Esophagus squamous epithelium (tissue), 5 donors: ENCODE data around the gene PMEL. TPM values are rescaled to one million over a fixed set of nuclear protein-coding genes. Genes with fewer than 3 reads are reported as not detected.

ENCODE experiments used
- DNase-seq: peaks from one replicate; lab custom pipeline; 2025; lab: John Stamatoyannopoulos, UW
- H3K27ac ChIP-seq, 4 donors: fragments of 200-600 bp; sonication (generic); one replicate each; pipeline ENCODE4 v1.5.1; 2016 to 2019; ENCODE audit warnings: mild to moderate bottlenecking in 1 of 4
- H3K27me3 ChIP-seq, 4 donors: fragments of 200-600 bp; sonication (generic); 1 replicate in 3 of 4; 2 replicates in 1 of 4; pipeline versions ENCODE4 v1.5.1 to v1.6.0; 2017 to 2021; ENCODE audit warnings: antibody characterized with exemption in 1 of 4
- H3K36me3 ChIP-seq, 3 donors: fragments of 200-600 bp; sonication (generic); one replicate each; pipeline ENCODE4 v1.5.1; 2016 to 2019
- H3K4me1 ChIP-seq, 3 donors: fragments of 200-600 bp; sonication (generic); one replicate each; pipeline ENCODE4 v1.5.1; 2017 to 2019
- H3K4me3 ChIP-seq, 4 donors: fragments of 200-600 bp; sonication (generic); 1 replicate in 3 of 4; 2 replicates in 1 of 4; pipeline ENCODE4 v1.5.1; 2016 to 2019; ENCODE audit warnings: mild to moderate bottlenecking in 2 of 4, moderate library complexity in 1 of 4
- H3K9me3 ChIP-seq, 3 donors: fragments of 200-600 bp; sonication (generic); one replicate each; pipeline ENCODE4 v1.5.1; 2016 to 2019
- POLR2A ChIP-seq, 4 donors: fragments of 450-650 bp; IDR thresholded peaks; one replicate each; pipeline ENCODE4 v1.6.1; 2017; ENCODE audit warnings: antibody characterized with exemption in 4 of 4, mild to moderate bottlenecking in 4 of 4, moderate library complexity in 3 of 4
- WGBS, 2 donors: methylation state at CpG; one replicate each; pipeline ENCODE4 v1.1.5; 2018; 5-methylcytosine and 5-hydroxymethylcytosine counted together
- intact Hi-C: fragments of 100-400 bp; cut with DNase I; formaldehyde crosslinking; loops from one replicate; pipeline ENCODE4 v1.15.0; 2022
- total RNA-seq, 4 donors: library from RNA; depleted of rRNA; stranded (reverse); fragments of >200 nt; gene quantifications; one replicate each; pipeline ENCODE4 v1.1.0, GENCODE V29; 2016
- TF ChIP-seq, protein P1 (sequence below), 6 experiments: fragments of 450-650 bp in 4 of 6; fragments of 200-600 bp in 2 of 6; sonication (generic) in 2 of 6; IDR thresholded peaks; one replicate each; pipeline ENCODE4 v1.5.1; 2016 to 2019; ENCODE audit warnings: antibody characterized with exemption in 6 of 6, mild to moderate bottlenecking in 4 of 6, moderate library complexity in 4 of 6
- donor health status: DM: yes; HTN: yes; CAD: no.

Gene PMEL
- total RNA-seq, 4 donors from 2014 or later = 0.48 to 3.4 (median 0.67) TPM

- DNase-seq = no peak
- Histone ChIP-seq H3K4me3 (peak overlapping the region; percentile 52 to 85 (median 54)), H3K27me3 (no peaks in the 10 kb centered on the region), H3K27ac (peak overlapping the region; percentile 75 to 92 (median 89)), H3K36me3 (peaks cover 12 to 65% (median 14%) of the 10 kb centered on the region in 3 donors), H3K9me3 (no peaks in the 10 kb centered on the region), H3K4me1 (peaks cover 11 to 22% (median 14%) of the 10 kb centered on the region in 3 donors)
- intact Hi-C loops = no loop called here
- TF ChIP-seq, protein P1, sequence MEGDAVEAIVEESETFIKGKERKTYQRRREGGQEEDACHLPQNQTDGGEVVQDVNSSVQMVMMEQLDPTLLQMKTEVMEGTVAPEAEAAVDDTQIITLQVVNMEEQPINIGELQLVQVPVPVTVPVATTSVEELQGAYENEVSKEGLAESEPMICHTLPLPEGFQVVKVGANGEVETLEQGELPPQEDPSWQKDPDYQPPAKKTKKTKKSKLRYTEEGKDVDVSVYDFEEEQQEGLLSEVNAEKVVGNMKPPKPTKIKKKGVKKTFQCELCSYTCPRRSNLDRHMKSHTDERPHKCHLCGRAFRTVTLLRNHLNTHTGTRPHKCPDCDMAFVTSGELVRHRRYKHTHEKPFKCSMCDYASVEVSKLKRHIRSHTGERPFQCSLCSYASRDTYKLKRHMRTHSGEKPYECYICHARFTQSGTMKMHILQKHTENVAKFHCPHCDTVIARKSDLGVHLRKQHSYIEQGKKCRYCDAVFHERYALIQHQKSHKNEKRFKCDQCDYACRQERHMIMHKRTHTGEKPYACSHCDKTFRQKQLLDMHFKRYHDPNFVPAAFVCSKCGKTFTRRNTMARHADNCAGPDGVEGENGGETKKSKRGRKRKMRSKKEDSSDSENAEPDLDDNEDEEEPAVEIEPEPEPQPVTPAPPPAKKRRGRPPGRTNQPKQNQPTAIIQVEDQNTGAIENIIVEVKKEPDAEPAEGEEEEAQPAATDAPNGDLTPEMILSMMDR (IDR thresholded peaks at IDR 0.05) = no peak
- TF ChIP-seq POLR2A (IDR thresholded peaks at IDR 0.05) = no peak
- 0% methylated on average over 4 of the region's 5 CpGs; no CpG with 5 or more reads in 1 of the 2 donors for WGBS, 2 donors
These were observed 31.7 kb upstream of the PMEL start for GRCh38 chr12:55997535-55997859.

GRCh38 chr12:55996715-55997534 lies 31.1 kb upstream of the PMEL start, which contains the start of gene SUOX:
SUOX (plus strand) TSS chr12:55997276; CDS start chr12:56002222, 4,946 bp downstream.
- no peaks in the 10 kb centered on the region for H3K27me3 ChIP-seq
- peaks cover 18 to 65% (median 19%) of the 10 kb centered on the region in 3 donors for H3K36me3 ChIP-seq
- TF ChIP-seq POLR2A (IDR thresholded peaks at IDR 0.05) = peak in 2 of 4 donors; percentile 29 to 61
- TF ChIP-seq, protein P1 (IDR thresholded peaks at IDR 0.05) = peak in 2 of 6 experiments; percentile 4 to 5
- peak; percentile 58 for DNase-seq
- peak within 1 kb of the TSS; percentile 52 to 85 (median 54) for H3K4me3 ChIP-seq
- H3K4me1 ChIP-seq = peaks cover 11 to 22% (median 14%) of the 10 kb centered on the region in 3 donors
- intact Hi-C loops = no loop called here
- H3K27ac ChIP-seq = peak within 1 kb of the TSS; percentile 75 to 92 (median 89)
- 3 to 6% methylated on average over 9 to 17 of the region's 27 CpGs for WGBS, 2 donors
- H3K9me3 ChIP-seq = no peaks in the 10 kb centered on the region

GRCh38 chr12:55996201-55996714 lies 30.4 kb upstream of the PMEL start:
- TF ChIP-seq, protein P1 (IDR thresholded peaks at IDR 0.05) = peak; percentile 81 to 92 (median 86)
- TF ChIP-seq POLR2A (IDR thresholded peaks at IDR 0.05) = no peak
- WGBS, 2 donors = 5 to 20% methylated on average over 11 to 14 of the region's 14 CpGs
- Histone ChIP-seq H3K9me3 (no peaks in the 10 kb centered on the region), H3K36me3 (peaks cover 22 to 66% (median 24%) of the 10 kb centered on the region in 3 donors), H3K27ac (peak overlapping the region; percentile 75 to 92 (median 89)), H3K4me1 (peaks cover 11 to 22% (median 14%) of the 10 kb centered on the region in 3 donors), H3K27me3 (no peaks in the 10 kb centered on the region), H3K4me3 (peak overlapping the region; percentile 52 to 85 (median 54))
- no peak for DNase-seq
- intact Hi-C loops = no loop called here

DNA sequence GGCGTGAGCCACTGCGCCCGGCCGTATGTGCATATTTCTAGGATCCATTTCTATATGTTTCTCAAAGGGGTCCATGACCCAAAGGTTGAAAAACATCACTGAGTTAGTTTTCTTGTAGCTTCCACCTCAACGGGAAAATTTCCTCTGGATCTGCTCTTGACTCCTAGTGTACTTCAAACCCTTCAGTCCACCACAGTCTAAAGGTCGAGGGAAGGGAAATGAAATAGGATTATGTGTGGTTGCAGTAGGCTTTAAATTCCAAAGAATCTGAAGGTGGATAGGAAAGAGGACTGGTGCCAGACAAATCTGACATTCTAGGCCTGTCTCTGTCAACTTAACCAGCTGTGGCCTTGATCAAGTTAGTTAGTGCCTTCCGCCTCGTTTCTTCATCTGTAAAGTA lies 29.5 kb upstream of the PMEL start:
- Histone ChIP-seq H3K36me3 (peaks cover 31 to 70% (median 33%) of the 10 kb centered on the region in 3 donors), H3K9me3 (no peaks in the 10 kb centered on the region), H3K4me1 (peaks cover 11 to 22% (median 14%) of the 10 kb centered on the region in 3 donors), H3K4me3 (no peak overlapping the region), H3K27me3 (no peaks in the 10 kb centered on the region), H3K27ac (no peak overlapping the region)
- WGBS, 2 donors = 69 to 76% methylated on average over 4 to 8 of the region's 8 CpGs
- intact Hi-C loops = no loop called here
- DNase-seq = no peak
- TF ChIP-seq, protein P1 (IDR thresholded peaks at IDR 0.05) = no peak
- no peak for TF ChIP-seq POLR2A (IDR thresholded peaks at IDR 0.05)
